Measurements from ENCODE around the gene PHC2.
A peak's percentile ranks its signal among the peaks of the same experiment; 100 is the strongest.

Gene PHC2

DNA sequence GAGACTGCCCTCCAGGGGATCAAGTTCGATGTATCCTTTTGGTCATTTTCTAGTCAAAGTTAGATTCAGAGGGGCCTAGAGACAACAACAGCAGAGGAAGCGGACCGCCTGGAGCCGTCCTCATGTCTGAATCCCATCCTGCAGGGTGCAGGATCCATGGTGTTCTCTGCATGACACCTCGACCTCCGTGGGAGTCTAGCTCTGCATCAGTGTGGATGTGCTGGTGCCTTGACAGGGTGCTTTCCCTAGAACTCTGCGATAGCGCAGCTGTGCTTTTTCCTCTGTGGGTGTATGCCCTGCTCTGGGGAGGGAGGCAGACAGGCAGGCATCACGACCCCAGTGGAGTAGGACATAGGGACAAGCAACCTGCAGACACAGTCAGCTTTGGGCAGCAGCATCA lies 61.8 kb downstream of the PHC2 start:
- DNase-seq, result no peak

GRCh38 chr1:33368431-33368830 lies 62.5 kb downstream of the PHC2 start:
- DNase-seq, result no peak

DNA sequence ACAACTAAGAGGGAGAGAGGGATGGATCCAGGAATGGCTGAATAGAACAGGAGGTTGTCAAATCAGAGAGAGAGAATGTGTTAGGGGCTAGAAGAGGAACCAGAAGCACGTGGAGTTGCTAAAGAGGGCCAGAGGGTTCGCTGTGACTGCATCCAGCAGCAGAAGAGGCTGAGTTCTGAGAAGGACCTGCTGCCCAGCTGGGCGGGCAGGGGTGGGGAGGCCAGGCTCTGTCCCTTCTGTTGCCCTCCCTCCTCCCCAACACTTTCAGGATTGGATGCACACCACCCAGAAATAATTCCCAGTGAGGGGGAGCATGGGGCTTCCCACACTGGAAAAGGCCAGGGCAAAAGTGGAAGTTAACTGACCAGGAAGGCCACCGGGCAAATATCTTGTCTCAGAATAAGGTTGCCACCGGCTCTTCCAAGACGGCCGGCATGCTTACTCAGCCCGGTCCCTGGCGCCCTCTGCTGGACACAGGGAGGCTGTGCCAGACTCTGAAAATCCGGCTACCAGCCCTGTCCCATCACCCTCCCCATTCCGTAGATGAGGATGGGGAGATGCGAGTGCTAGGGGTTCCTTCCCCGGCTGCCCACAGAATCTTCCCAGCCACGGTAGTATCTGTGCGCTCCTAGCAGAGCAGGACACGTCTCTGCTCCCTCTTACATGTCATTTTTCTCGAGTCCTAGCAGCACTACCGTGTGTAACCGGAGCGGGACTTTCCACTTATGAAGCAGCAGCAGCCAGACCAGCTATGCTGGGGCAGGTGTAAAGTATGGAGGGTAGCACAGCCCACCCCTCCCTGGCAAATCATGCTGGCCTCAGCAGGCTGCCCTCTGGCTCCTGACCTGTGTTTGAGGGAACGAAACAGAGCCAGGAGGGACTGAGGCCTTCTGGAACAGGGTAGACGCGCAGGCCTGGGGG lies 63.1 kb downstream of the PHC2 start:
- DNase-seq, result peak; percentile 36

- DNase-seq, result no peak
Observed at GRCh38 chr1:33366762-33367484, 64.0 kb downstream of the PHC2 start.

- no peak for DNase-seq
Observed at GRCh38 chr1:33365560-33365997, 65.3 kb downstream of the PHC2 start.

DNA sequence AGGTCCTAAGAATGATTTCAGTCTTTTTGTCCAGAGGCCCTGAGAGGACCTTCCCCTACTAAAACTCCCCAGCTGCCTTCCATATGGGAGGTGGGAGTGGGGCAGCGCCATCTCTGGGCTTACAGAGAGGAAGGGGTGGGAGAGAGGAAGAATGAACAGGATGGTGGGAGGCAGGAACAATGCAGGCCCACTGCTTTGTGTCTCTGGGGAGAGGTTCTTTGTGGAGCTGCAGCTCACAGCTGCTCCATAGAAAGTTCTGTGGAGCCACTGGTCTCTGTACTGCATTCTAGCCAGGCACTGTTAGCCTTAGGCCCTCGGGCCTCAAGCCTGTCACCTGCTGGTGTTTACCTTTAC lies 66.4 kb downstream of the PHC2 start:
- DNase-seq, result no peak

DNA sequence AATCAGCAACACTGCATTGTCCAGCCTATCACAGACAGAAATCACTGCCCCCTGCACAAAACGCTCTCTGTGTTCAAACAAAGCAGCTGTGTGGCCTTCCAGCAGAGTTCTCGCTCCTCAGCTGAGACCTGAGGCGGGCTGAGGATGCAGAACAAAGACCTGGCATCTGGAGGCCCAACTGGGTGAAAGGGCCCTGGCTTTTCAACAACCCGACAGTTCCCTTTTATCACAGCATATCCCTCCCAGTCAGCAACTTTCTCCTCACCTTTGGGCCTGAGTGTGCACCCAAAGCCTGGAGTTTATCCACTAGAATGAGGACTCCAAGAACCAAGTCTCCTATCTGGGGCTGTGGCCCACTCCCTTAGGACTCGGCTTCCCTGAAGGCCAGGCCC lies 67.4 kb downstream of the PHC2 start:
- peak; percentile 69 for DNase-seq

GRCh38 chr1:33363021-33363420 lies 67.9 kb downstream of the PHC2 start:
- DNase-seq, result no peak

DNA sequence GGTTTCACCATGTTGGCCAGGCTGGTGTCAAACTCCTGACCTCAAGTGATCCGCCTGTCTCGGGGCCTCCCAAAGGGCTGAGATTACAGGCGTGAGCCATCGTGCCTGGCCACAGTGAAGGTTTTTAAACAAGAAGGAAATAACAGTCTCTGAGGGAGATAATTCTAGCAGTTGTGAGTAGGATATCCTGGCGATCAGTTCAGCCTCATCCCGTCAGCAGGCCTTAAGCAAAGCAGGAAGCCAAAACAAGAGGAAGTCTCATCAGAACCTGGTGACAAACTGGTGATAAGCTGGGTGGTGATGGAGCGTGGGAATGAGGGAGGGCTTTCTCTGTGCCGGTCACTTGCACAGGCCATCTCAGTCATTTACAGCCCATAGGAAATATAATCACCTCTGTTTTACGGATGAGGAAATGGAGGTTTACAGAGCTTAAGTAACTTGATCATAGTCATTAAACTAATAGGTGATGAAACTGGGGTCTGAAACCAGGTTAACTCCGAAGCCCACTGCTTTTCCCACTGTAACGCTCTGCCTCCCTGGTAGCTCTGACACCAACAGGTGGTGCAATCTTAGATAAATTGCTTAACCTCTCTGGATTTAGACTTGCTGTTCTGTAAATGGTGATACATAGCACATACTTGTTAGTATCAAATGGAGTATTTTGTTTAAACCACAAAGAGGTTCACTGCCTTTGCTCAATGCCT lies 69.2 kb downstream of the PHC2 start:
- no peak for DNase-seq

DNA sequence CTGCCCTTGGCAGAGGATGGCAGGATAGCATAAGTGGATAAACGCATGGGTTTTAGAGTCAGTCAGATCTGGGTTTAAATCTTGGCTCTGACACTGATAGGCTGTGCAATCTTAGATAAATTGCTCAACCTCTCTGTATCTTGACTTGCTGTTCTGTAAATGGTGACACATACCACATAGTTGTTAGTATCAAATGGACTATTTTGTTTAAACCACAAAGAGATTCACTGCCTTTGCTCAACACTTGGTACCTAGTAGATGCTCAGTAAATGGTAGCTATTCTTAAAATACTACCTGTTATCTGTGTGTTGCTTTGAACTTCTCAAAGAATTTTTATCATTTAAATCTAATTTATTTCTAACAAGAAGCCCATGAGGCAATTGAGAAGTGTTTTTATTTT lies 70.5 kb downstream of the PHC2 start:
- no peak for DNase-seq

DNA sequence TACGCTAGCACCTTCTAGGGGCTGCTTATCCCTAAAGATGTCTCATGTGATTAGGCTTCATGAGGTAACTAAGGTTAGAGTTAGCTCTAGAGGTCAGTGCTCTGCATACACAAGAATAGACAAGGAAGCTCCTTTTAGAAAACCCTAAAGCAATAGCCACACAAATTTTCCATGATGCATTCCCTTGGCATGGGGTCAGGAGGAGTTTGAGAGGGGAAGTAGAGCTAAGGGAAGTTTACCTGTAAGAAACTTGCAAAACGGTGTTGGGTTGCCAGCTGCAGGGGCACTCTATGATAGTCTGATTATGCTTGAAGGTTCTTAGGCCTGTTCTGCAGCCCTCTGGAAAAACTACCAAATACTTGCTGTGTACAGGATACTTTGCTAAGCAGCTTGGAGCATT lies 71.0 kb downstream of the PHC2 start:
- no peak for DNase-seq

- no peak for DNase-seq
Observed at GRCh38 chr1:33358795-33359503, 71.9 kb downstream of the PHC2 start.

DNA sequence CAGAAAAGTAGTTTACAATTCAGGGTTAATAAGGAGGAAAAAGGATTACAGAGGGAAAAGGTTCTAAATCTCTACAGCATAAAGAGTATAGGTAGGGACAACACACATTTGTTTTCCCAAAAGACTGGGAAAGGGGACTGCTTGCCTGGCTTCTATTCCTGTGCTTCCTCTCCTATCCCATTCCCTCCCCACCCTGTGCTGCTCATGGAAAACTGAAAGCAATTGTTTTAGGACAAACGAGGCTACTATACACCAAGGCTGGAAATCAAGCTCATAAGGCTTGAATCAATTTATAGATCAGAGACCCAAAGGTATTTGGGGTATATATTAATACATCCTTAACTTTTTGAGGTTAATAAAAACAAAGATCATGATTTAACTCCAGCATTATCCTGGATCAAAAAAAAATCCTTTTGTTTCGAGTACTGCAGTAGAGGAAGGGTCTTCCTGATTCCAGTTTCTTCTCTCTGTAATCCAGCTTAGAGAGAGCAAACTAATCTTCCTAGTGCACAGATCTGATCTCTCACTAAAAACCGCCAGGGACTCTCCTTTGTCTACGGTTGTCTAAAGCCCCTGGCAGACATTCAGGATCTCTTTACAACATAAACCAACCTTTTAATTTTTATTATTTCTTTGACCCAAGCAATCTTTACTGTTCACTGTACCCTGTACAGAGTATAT lies 72.6 kb downstream of the PHC2 start:
- no peak for DNase-seq

GRCh38 chr1:33357099-33357498 lies 73.8 kb downstream of the PHC2 start:
- DNase-seq, result no peak

DNA sequence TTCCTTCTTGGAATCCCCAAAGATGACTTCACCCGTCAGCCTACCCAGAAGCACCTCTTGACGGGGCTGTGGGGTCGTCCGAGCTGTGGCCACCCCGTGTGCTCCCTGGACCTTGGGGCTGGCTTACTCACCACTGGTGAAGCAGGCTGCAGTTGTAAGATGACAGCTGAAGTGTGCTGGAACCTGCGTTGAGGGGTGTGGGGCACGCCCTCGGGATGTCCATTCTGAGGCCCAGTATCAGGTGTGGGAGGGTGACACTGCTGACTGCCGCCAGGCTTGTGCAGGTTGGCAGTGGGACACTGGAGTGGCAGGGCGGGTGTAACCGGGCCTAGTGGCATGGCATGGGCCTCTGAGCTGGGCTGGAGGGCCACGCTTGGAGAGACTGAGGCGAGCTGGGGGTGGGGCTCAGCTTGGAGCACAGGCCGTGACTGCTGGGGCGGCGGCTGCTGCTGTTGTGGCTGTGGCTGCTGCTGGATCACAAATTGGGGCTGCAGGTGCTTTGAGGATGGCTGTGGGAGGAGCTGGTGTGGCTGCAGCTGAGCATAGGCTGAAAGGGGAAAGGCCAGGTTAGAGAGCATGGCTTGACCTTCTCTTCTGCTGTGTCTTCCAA lies 76.1 kb downstream of the PHC2 start:
- no peak for DNase-seq

DNA sequence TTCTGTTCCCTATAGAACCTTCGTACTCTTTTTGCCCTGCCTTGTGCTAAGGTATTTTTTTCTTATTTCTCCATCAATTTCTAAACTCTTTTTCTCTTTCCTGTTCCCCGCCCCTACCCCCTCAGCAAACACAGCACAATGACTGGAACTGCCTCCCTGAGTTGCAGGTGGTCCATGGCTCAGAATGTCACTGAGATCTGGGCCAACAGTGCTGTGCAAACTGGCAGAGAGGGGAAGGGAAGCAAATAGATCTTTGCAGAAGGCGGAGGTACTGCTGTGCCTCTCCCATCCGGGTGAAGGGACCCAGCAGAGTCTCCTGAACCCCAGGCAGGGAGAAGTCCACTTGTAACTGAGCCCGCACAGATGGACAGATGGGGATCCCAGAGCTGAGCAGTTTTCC lies 77.4 kb downstream of the PHC2 start:
- no peak for DNase-seq

- no peak for DNase-seq
Observed at GRCh38 chr1:33351281-33351660, 79.6 kb downstream of the PHC2 start.

GRCh38 chr1:33350611-33351280 lies 80.1 kb downstream of the PHC2 start:
- DNase-seq, result no peak

- peak; percentile 71 for DNase-seq
Observed at GRCh38 chr1:33349778-33350610, 80.9 kb downstream of the PHC2 start.

GRCh38 chr1:33349081-33349759 lies 81.7 kb downstream of the PHC2 start:
- no peak for DNase-seq

All from DMS79 (cell line).